ENCODE data around the gene CTSE. TPM values are rescaled to one million over a fixed set of nuclear protein-coding genes. Genes with fewer than 3 reads are reported as not detected.

CTSE gene
- total RNA-seq, 1 donor from 2014 or later, result 42.0 TPM

DNA sequence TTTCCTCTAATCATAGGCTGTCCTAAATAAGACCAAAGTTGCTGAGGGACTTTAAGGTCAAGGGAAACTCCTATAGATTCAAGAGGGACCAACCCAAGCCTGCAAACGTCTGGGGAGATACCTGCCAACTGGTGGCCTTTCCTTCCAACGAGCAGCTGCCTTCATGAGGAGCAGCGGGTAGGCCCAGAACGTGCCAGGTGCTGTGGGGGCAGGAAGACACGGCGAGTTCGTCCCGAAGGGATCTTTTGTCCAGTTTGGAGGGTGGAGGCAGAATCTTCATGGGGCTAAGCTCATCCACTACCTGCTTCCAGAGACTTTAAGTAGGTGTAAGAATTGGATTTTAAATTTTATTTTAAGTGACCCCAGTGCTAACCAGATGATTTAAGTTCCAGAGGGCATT is 54.5 kb downstream of the CTSE start:
- no peaks in the 10 kb centered on the region for H3K9me3 Mint-ChIP-seq
- no peak for DNase-seq (ENCODE audit: extremely low spot score, unreplicated experiment)
- no peaks in the 10 kb centered on the region for H3K36me3 Mint-ChIP-seq
- H3K27me3 Mint-ChIP-seq, result peaks cover 23% of the 10 kb centered on the region
- H3K27ac Mint-ChIP-seq, result no peak overlapping the region
- H3K4me1 Mint-ChIP-seq (ENCODE audit: unreplicated experiment), result no peaks in the 10 kb centered on the region
- TF ChIP-seq, protein P1, sequence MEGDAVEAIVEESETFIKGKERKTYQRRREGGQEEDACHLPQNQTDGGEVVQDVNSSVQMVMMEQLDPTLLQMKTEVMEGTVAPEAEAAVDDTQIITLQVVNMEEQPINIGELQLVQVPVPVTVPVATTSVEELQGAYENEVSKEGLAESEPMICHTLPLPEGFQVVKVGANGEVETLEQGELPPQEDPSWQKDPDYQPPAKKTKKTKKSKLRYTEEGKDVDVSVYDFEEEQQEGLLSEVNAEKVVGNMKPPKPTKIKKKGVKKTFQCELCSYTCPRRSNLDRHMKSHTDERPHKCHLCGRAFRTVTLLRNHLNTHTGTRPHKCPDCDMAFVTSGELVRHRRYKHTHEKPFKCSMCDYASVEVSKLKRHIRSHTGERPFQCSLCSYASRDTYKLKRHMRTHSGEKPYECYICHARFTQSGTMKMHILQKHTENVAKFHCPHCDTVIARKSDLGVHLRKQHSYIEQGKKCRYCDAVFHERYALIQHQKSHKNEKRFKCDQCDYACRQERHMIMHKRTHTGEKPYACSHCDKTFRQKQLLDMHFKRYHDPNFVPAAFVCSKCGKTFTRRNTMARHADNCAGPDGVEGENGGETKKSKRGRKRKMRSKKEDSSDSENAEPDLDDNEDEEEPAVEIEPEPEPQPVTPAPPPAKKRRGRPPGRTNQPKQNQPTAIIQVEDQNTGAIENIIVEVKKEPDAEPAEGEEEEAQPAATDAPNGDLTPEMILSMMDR (conservative IDR thresholded peaks at IDR 0.05), result no peak
- H3K4me3 Mint-ChIP-seq, result no peak overlapping the region

DNA sequence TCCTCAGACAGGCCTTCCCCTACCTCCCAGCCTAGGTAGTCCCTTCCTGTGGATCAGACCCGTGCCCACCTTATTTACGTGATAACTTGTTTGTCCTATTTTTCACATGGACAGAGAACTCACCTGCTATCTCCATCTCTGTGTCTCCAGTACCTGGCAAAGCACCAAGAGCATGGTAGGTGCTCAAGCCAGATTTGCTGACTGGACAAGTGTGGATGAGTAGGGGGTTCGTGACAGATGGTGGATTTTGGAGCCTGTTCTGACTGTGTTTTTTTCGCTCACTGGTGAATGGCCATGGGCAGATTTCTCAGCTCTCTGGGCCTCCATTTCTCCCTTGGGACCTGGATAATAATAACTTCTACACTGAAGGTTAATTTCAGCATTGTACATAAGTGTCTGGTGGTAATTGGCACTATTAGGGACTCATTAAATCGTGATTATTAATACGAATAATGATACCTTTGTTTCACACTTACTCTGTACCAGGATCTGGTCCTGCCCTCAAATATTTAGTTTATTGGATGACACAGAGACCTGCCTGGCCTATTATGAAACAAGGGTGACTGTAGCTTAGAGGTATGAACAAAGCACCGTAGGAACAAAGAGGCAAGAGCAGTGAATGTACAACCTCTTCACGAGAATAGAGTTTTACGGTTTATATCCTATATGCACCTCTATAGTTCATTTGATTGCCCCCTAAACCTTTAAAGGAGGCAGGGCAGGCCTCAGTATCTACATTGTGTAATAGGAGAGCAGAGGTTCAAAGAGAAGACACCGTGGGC is 56.0 kb downstream of the CTSE start:
- H3K36me3 Mint-ChIP-seq, result no peaks in the 10 kb centered on the region
- peaks cover 13% of the 10 kb centered on the region for H3K27me3 Mint-ChIP-seq
- TF ChIP-seq, protein P1 (conservative IDR thresholded peaks at IDR 0.05), result no peak
- no peak overlapping the region for H3K27ac Mint-ChIP-seq
- H3K4me3 Mint-ChIP-seq, result no peak overlapping the region
- no peak for DNase-seq (ENCODE audit: extremely low spot score, unreplicated experiment)
- no peaks in the 10 kb centered on the region for H3K9me3 Mint-ChIP-seq
- no peaks in the 10 kb centered on the region for H3K4me1 Mint-ChIP-seq (ENCODE audit: unreplicated experiment)

DNA sequence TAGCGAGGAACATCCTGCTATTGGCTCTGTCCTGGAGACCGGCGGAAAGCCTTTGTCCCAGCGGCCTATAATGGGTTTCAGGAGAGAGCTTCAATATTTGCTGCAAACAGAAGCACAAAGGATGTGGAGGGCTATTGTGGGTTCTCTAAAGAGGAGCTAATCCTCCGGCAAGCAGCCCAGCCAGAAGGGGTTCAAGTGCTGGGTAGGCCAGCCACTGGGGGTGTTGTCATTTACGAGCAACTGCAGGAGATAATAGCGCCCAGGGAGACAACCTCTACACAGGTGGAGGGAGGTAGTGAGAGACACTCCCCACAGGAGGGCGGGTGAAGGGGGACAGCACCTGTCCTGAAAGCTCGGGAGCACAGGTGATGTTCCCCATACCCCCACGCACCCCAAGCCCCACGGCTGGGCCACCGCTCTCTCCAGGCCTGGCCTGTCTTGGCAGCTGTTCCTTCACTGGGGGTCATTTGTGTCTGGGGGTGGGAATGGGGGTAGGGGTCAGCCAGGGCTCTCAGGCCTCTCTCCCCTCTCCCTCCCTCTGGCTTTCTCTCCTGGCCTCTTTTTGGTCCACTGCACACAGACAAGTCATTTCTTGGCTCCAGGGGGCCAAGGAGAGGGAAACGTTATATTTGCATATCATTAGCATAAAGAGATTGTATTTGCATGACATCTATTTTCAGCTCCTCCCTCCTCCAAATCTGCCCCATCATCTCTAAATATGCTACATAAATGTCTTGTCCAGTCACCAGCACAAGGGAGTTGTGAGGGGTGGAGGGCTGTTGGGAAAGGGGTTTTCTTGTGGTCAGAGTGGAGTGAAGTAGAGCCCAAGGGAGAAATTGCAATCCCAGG is 58.4 kb downstream of the CTSE start:
- H3K4me3 Mint-ChIP-seq, result no peak overlapping the region
- peaks cover 5% of the 10 kb centered on the region for H3K4me1 Mint-ChIP-seq (ENCODE audit: unreplicated experiment)
- peaks cover 21% of the 10 kb centered on the region for H3K27me3 Mint-ChIP-seq
- H3K27ac Mint-ChIP-seq, result no peak overlapping the region
- TF ChIP-seq, protein P1 (conservative IDR thresholded peaks at IDR 0.05), result no peak
- DNase-seq (ENCODE audit: extremely low spot score, unreplicated experiment), result no peak
- no peaks in the 10 kb centered on the region for H3K36me3 Mint-ChIP-seq
- no peaks in the 10 kb centered on the region for H3K9me3 Mint-ChIP-seq

DNA sequence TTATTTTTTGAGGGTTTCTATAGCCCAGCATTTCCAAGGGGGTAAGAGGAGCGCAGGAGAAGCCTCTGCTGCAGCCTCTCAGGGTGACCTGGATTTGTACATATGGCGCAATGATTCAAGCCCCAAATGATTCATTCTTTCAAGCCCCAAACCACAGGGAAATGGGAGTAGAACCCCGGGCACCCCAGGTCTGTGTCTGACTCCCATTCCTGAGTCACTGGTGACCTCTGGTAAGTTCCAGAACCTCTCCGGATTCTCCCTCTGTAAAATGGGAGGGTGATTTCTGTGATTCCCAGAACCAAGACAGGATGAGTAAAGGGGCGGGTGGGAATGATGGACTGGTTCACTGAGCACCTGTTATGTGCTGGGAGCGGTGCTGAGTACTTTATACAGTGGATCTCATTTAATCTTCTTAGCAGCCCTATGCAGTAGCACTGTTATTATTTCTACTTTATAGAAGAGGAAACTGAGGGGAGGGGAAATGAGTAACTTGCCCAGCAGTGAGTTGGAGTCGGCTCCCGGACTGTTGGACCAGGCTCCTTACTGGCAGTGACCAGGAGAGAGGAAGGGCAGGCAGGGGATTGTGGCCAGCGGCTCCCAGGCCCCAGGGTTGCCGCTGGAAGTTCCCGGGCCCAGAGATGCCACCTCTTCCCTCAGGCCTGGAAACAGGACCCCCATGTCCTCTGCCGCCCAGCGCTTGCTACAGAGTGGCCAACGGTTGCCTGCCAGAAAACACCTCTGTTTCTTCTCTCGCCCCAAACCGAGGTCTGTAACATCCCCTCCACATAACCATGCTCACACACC is 60.1 kb downstream of the CTSE start:
- DNase-seq (ENCODE audit: extremely low spot score, unreplicated experiment), result no peak
- Mint-ChIP-seq H3K27ac (no peak overlapping the region), H3K27me3 (peaks cover 28% of the 10 kb centered on the region)

DNA sequence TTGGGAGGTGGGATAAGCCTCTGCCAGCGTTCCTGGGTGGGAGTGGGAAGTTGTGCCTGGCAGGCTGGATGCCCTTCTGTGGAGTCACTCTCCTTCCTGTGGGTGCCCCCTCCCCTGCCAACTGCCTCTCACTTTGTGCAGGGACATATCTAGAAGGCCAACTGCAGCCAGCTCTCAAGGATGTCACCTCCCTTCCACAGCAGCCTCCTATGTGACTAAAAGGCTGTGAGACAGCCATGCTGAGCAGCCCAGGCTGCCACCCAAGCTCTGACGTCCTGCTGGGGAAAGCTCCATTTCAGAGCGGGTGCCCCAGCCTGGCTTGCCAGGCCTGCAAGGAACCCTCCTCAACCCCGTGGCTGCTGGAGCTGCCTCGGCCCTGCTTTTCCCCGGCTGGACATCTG is 60.9 kb downstream of the CTSE start:
- no peaks in the 10 kb centered on the region for H3K9me3 Mint-ChIP-seq
- TF ChIP-seq, protein P1 (conservative IDR thresholded peaks at IDR 0.05), result no peak
- no peak overlapping the region for H3K4me3 Mint-ChIP-seq
- no peaks in the 10 kb centered on the region for H3K36me3 Mint-ChIP-seq
- H3K4me1 Mint-ChIP-seq (ENCODE audit: unreplicated experiment), result peaks cover 5% of the 10 kb centered on the region
- peaks cover 28% of the 10 kb centered on the region for H3K27me3 Mint-ChIP-seq
- no peak for DNase-seq (ENCODE audit: extremely low spot score, unreplicated experiment)
- no peak overlapping the region for H3K27ac Mint-ChIP-seq

More for the DNA sequence above, 60.1 kb downstream of the CTSE start:
- TF ChIP-seq, protein P1 (conservative IDR thresholded peaks at IDR 0.05), result no peak
- no peak overlapping the region for H3K4me3 Mint-ChIP-seq
- peaks cover 5% of the 10 kb centered on the region for H3K4me1 Mint-ChIP-seq (ENCODE audit: unreplicated experiment)
- H3K36me3 Mint-ChIP-seq, result no peaks in the 10 kb centered on the region
- no peaks in the 10 kb centered on the region for H3K9me3 Mint-ChIP-seq
